A673 (cell line): Measurements from ENCODE around the gene CWF19L2.

Experiments used
- EZH2 ChIP-seq: fragments of 200-600 bp; sonication (generic); IDR thresholded peaks from 2 replicates; pipeline ENCODE4 v1.6.1; 2017; ENCODE audit warnings: borderline replicate concordance, low read depth, mild to moderate bottlenecking, mixed read lengths, antibody characterized with exemption, low read length; ENCODE audit not compliant: poor library complexity, severe bottlenecking
- TF ChIP-seq, protein P1 (sequence below): fragments of 300-800, 200-600 bp; sonication (generic); conservative IDR thresholded peaks from 2 replicates; pipeline ENCODE4 v1.5.1; 2017; ENCODE audit warnings: low read depth, mild to moderate bottlenecking, antibody characterized with exemption, low read length, moderate library complexity, mixed read lengths

- no peak for TF ChIP-seq EZH2
- TF ChIP-seq, protein P1, sequence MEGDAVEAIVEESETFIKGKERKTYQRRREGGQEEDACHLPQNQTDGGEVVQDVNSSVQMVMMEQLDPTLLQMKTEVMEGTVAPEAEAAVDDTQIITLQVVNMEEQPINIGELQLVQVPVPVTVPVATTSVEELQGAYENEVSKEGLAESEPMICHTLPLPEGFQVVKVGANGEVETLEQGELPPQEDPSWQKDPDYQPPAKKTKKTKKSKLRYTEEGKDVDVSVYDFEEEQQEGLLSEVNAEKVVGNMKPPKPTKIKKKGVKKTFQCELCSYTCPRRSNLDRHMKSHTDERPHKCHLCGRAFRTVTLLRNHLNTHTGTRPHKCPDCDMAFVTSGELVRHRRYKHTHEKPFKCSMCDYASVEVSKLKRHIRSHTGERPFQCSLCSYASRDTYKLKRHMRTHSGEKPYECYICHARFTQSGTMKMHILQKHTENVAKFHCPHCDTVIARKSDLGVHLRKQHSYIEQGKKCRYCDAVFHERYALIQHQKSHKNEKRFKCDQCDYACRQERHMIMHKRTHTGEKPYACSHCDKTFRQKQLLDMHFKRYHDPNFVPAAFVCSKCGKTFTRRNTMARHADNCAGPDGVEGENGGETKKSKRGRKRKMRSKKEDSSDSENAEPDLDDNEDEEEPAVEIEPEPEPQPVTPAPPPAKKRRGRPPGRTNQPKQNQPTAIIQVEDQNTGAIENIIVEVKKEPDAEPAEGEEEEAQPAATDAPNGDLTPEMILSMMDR = no peak
Measured at GRCh38 chr11:107405260-107405659, 52.4 kb downstream of the CWF19L2 start.
